Loucy (cell line): Measurements from ENCODE around the gene URGCP.
"Not testable (repeated sequence)": the region's sequence is repeated elsewhere in the genome, so short reads cannot be mapped to it uniquely, and the experiment has no call there.

Experiments used
- H2AFZ ChIP-seq: fragments of 200-600 bp; sonication (generic); 2 replicates; pipeline ENCODE4 v1.6.0; 2016; ENCODE audit warnings: antibody characterized with exemption, mild to moderate bottlenecking, low read length, moderate library complexity
- H3F3A ChIP-seq: fragments of 200-600 bp; 2 replicates; pipeline ENCODE4 v1.6.0; 2016; ENCODE audit warnings: antibody characterized with exemption, low read depth, mild to moderate bottlenecking
- H3K27me3 ChIP-seq: fragments of 200-600 bp; sonication (generic); 2 replicates; pipeline ENCODE4 v1.6.1; 2014; ENCODE audit warnings: low read length, mild to moderate bottlenecking; ENCODE audit not compliant: insufficient read depth, poor library complexity, severe bottlenecking
- H3K36me3 ChIP-seq: fragments of 200-600 bp; sonication (generic); 2 replicates; pipeline ENCODE4 v1.6.1; 2016; ENCODE audit warnings: low read length; ENCODE audit not compliant: insufficient read depth
- H3K4me1 ChIP-seq: fragments of 200-600 bp; sonication (generic); 2 replicates; pipeline ENCODE4 v1.5.1; 2014; ENCODE audit warnings: low read length, mild to moderate bottlenecking; ENCODE audit not compliant: insufficient read depth, poor library complexity, severe bottlenecking
- H3K4me2 ChIP-seq: fragments of 200-600 bp; sonication (generic); 2 replicates; pipeline ENCODE4 v1.6.0; 2014; ENCODE audit warnings: antibody characterized with exemption, low read length, low read depth, mild to moderate bottlenecking; ENCODE audit not compliant: poor library complexity, severe bottlenecking
- H3K4me3 ChIP-seq: fragments of 200-600 bp; sonication (generic); 2 replicates; pipeline ENCODE4 v1.5.1; 2014; ENCODE audit warnings: low read length, mild to moderate bottlenecking, mixed read lengths; ENCODE audit not compliant: poor library complexity, severe bottlenecking
- H3K79me2 ChIP-seq: fragments of 200-600 bp; sonication (generic); 2 replicates; pipeline ENCODE4 v1.6.1; 2014; ENCODE audit warnings: low read length; ENCODE audit not compliant: insufficient read depth
- H3K9ac ChIP-seq: fragments of 200-600 bp; sonication (generic); 2 replicates; pipeline ENCODE4 v1.6.0; 2014; ENCODE audit warnings: mild to moderate bottlenecking, low read depth, low read length, moderate library complexity; ENCODE audit not compliant: poor library complexity, severe bottlenecking
- H3K9me2 ChIP-seq: fragments of 200-600 bp; sonication (generic); replicated peaks from 2 replicates; pipeline ENCODE4 v1.6.1; 2016; ENCODE audit warnings: low read depth, low read length, mixed read lengths
- H3K9me3 ChIP-seq: fragments of 200-600 bp; sonication (generic); 2 replicates; pipeline ENCODE4 v1.6.1; 2014; ENCODE audit warnings: mild to moderate bottlenecking, antibody characterized with exemption, low read length, low read depth; ENCODE audit not compliant: insufficient read depth
- H4K20me1 ChIP-seq: fragments of 200-600 bp; sonication (generic); 2 replicates; pipeline ENCODE4 v1.6.0; 2014; ENCODE audit warnings: antibody characterized with exemption, low read length, mild to moderate bottlenecking; ENCODE audit not compliant: insufficient read depth, poor library complexity, severe bottlenecking
- EZH2phosphoT487 ChIP-seq: fragments of 200-600 bp; IDR thresholded peaks from 2 replicates; pipeline ENCODE4 v1.6.1; 2018; ENCODE audit warnings: antibody characterized with exemption, mild to moderate bottlenecking, moderate library complexity, borderline replicate concordance
- TF ChIP-seq, protein P1 (sequence below): fragments of 200-600 bp; sonication (generic); conservative IDR thresholded peaks from 2 replicates; pipeline ENCODE4 v1.5.1; 2014; ENCODE audit warnings: mild to moderate bottlenecking, antibody characterized with exemption, low read length

Gene URGCP

DNA sequence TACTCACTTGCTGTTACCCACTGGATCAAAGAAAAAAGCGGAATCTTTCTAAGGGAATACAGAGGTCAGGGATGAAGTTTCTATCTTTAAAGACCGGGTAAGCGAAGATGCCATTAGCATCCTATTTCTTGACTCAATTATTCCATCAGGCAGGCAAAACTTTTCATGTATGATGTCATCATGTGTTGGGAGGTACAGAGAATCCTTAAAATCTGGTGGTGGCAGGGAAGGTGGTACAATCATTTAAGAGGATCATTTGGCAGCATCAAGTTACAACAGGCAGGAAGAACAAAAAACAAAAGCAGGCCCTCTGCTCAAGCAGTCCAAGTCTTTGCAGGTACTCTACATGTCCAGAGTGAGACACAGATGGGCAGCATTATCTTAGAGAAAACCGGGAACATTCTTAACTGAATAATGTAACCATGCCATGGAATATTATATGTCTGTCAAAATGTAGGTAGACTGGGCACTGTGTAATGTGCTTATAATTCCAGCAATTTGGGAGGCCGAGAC is 3.8 kb downstream of the URGCP start:
- Histone ChIP-seq H3K4me1 (peaks cover 38% of the 10 kb centered on the region), H3K36me3 (no peaks in the 10 kb centered on the region), H3K9me3 (no peaks in the 10 kb centered on the region), H3K9me2 (no peaks in the 10 kb centered on the region), H3K4me3 (no peak overlapping the region), H3F3A (no peaks in the 10 kb centered on the region), H2AFZ (no peak overlapping the region), H3K4me2 (peak overlapping the region; percentile 92), H3K79me2 (peaks cover 46% of the 10 kb centered on the region), H3K27me3 (no peaks in the 10 kb centered on the region), H4K20me1 (peaks cover 10% of the 10 kb centered on the region), H3K9ac (no peak overlapping the region)
- TF ChIP-seq, protein P1, sequence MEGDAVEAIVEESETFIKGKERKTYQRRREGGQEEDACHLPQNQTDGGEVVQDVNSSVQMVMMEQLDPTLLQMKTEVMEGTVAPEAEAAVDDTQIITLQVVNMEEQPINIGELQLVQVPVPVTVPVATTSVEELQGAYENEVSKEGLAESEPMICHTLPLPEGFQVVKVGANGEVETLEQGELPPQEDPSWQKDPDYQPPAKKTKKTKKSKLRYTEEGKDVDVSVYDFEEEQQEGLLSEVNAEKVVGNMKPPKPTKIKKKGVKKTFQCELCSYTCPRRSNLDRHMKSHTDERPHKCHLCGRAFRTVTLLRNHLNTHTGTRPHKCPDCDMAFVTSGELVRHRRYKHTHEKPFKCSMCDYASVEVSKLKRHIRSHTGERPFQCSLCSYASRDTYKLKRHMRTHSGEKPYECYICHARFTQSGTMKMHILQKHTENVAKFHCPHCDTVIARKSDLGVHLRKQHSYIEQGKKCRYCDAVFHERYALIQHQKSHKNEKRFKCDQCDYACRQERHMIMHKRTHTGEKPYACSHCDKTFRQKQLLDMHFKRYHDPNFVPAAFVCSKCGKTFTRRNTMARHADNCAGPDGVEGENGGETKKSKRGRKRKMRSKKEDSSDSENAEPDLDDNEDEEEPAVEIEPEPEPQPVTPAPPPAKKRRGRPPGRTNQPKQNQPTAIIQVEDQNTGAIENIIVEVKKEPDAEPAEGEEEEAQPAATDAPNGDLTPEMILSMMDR = no peak
- TF ChIP-seq EZH2phosphoT487 = no peak

DNA sequence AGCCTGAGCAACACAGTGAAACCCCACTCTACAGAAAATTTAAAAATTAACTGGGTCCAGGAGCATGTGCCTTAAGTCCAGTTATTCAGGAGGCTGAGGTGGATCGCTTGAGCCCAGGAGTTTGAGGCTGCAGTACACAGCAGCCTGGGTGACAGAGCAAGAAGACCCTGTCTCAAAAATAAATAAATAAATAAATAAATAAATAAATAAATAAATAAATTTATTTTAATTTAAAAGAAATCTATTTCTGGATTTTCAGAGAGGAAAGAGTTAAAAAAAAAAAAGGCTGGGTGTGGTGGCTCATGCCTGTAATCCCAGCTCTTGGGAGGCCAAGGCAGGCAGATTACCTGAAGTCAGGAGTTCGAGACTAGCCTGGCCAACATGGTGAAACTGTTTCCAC is 7.8 kb downstream of the URGCP start:
- not testable (repeated sequence) for H2AFZ ChIP-seq, H3K9me2 ChIP-seq, H3K9me3 ChIP-seq, H3K9ac ChIP-seq, H3F3A ChIP-seq, H3K4me3 ChIP-seq, H3K27me3 ChIP-seq, H3K36me3 ChIP-seq, H3K4me2 ChIP-seq, H4K20me1 ChIP-seq
- Histone ChIP-seq H3K4me1 (peaks cover 10% of the 10 kb centered on the region), H3K79me2 (peaks cover 47% of the 10 kb centered on the region)

DNA sequence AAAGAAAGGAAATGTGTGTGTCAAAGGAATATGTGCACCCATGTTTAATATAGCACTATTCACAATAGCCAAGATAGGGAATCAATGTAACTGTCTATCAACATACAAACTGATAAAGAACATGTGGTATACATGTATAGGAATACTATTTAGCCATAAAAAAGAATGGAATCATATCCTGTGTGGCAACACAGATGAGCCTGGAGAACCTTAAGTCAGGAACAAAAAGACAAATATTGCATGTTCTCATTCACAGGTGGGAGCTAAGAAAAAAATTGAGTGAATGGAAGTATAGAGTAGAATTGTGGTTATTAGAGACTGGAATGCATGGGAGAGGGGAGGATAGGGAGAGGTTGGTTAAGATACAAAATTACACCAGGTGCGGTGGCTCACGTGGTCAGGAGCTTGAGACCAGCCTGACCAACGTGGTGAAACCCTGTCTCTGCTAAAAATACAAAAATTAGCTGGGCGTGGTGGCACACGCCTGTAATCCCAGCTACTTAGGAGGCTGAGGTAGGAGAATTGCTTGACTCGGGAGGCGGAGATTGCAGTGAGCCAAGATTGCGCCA is 10.5 kb downstream of the URGCP start:
- Histone ChIP-seq H3K4me3 (no peak overlapping the region), H4K20me1 (peaks cover 15% of the 10 kb centered on the region), H3F3A (no peaks in the 10 kb centered on the region), H3K9ac (no peak overlapping the region), H3K27me3 (no peaks in the 10 kb centered on the region), H3K4me1 (peaks cover 7% of the 10 kb centered on the region), H3K79me2 (peaks cover 41% of the 10 kb centered on the region), H3K36me3 (no peaks in the 10 kb centered on the region), H3K9me3 (no peaks in the 10 kb centered on the region), H2AFZ (no peak overlapping the region), H3K9me2 (no peaks in the 10 kb centered on the region), H3K4me2 (no peak overlapping the region)
- no peak for TF ChIP-seq EZH2phosphoT487
- TF ChIP-seq, protein P1 = no peak
